ENCODE results near the gene NTNG1.

The NTNG1 gene

DNA sequence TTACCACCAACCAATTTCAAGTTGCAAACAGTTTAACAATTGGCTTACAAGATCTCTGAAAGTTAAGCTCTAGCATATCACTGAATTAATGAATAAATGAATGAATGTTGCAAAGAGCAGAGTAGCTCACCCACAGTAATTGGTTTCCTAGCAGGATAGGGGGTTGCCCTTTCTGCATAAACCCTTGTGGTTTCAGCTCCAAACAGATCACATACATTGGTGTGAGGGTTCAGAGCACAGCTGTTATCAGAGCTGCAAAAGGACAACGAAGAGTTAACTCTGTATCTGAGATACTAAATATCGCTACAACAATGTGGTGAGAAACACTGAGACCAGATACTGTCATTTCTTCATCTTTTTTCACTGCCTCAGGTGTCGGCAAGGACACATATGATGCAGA, 46.6 kb downstream of the NTNG1 start:
- no peak for DNase-seq (ENCODE audit: low spot score)
- CTCF ChIA-PET = interaction anchor here (0.5 to 0.6 kb wide), 2 partner anchors 11 to 325 kb away, joined by 3 to 4 read pairs; no protein-coding TSS in a partner anchor

DNA sequence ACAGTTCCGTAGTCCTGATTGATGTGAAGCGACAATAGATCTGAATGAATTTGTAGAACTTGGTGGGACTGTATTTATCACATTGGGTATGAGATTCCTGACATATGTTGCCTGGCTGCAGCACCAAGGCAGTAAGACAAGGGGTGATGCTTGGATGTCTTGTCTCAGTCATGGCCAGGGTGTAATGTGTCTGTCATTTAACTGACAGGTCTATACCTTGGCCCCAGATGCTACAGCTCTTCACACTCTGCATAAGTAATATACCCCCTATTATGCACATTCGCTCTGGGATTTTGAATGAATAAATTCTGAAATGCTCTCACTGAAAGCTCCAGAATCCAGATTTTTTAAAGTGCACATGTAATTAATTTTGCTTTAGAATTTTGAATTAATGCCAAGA, 47.3 kb downstream of the NTNG1 start:
- DNase-seq (ENCODE audit: low spot score) = no peak
- POLR2A ChIA-PET (ENCODE audit: low non-redundant PET) = no interaction called here
- CTCF ChIA-PET = no interaction called here
- no peak overlapping the region for H3K27ac ChIP-seq
- TF ChIP-seq, protein P1, sequence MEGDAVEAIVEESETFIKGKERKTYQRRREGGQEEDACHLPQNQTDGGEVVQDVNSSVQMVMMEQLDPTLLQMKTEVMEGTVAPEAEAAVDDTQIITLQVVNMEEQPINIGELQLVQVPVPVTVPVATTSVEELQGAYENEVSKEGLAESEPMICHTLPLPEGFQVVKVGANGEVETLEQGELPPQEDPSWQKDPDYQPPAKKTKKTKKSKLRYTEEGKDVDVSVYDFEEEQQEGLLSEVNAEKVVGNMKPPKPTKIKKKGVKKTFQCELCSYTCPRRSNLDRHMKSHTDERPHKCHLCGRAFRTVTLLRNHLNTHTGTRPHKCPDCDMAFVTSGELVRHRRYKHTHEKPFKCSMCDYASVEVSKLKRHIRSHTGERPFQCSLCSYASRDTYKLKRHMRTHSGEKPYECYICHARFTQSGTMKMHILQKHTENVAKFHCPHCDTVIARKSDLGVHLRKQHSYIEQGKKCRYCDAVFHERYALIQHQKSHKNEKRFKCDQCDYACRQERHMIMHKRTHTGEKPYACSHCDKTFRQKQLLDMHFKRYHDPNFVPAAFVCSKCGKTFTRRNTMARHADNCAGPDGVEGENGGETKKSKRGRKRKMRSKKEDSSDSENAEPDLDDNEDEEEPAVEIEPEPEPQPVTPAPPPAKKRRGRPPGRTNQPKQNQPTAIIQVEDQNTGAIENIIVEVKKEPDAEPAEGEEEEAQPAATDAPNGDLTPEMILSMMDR (conservative IDR thresholded peaks at IDR 0.05; ENCODE audit: low read depth) = no peak

More for the DNA sequence above, 46.6 kb downstream of the NTNG1 start:
- TF ChIP-seq, protein P1 (conservative IDR thresholded peaks at IDR 0.05; ENCODE audit: low read depth) = no peak
- no peak overlapping the region for H3K27ac ChIP-seq
- POLR2A ChIA-PET (ENCODE audit: low non-redundant PET) = no interaction called here

- DNase-seq (ENCODE audit: low spot score) = no peak
- ChIA-PET POLR2A (ENCODE audit: low non-redundant PET) (no interaction called here), CTCF (no interaction called here)
- TF ChIP-seq, protein P1 (conservative IDR thresholded peaks at IDR 0.05; ENCODE audit: low read depth) = no peak
- no peak overlapping the region for H3K27ac ChIP-seq
These were observed 53.5 kb downstream of the NTNG1 start for GRCh38 chr1:107194380-107194779.

- POLR2A ChIA-PET (ENCODE audit: low non-redundant PET) = no interaction called here
- TF ChIP-seq, protein P1 (conservative IDR thresholded peaks at IDR 0.05; ENCODE audit: low read depth) = no peak
- CTCF ChIA-PET = no interaction called here
- no peak overlapping the region for H3K27ac ChIP-seq
- no peak for DNase-seq (ENCODE audit: low spot score)
These were observed 54.6 kb downstream of the NTNG1 start for GRCh38 chr1:107195476-107195875.

DNA sequence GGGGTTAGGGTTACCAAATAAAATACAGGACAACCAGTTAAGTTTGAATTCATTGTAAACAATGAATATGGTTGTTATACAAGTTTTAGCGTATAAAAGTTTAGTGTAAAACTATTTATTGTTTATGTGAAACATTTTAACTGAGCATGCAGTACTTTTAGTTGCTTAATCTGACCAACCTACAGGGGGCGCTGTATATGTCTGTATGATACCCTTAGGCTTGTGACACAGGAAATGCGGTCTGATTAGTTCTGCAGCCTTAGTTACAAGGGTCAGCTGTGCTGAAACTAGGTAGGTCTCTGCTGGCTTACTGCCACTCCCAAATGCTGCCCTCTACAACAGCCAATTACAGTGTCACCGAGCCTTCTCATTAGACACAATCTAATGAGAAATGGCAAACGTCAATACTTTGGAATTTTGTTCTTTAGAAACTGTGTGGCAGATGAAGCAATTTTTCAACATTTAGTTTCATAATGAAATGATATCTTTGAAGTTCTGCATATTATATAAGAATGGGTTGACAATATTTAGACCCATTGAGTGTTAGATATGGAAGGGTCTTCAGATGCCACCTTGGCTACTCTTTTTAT, 56.2 kb downstream of the NTNG1 start:
- H3K27ac ChIP-seq = no peak overlapping the region
- DNase-seq (ENCODE audit: low spot score) = no peak
- CTCF ChIA-PET = interaction anchor here (0.5 kb wide), 1 partner anchor 536 kb away, joined by 3 read pairs; no protein-coding TSS in a partner anchor
- TF ChIP-seq, protein P1 (conservative IDR thresholded peaks at IDR 0.05; ENCODE audit: low read depth) = peak; percentile 26; the same call in 1 of the 2 replicates
- POLR2A ChIA-PET (ENCODE audit: low non-redundant PET) = no interaction called here

DNA sequence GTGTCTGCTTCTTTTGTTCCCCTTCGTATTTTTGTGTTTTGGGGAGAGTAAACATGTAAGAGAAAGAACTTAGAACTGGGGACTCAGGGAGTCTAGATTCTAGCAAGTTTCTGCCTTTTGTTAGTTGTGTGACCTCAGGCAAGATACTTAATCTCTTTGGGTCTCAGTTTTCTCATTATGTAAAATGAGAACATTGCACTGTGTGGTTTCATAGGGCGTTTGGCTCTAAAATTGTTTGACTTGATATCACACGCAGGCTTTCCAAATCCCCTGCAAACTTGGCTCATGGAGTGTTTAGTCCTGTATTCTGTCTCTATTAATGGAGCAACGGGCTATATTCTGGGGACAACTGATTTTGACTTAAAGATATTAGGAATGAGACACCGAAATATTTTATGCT, 57.7 kb downstream of the NTNG1 start:
- POLR2A ChIA-PET (ENCODE audit: low non-redundant PET) = no interaction called here
- TF ChIP-seq, protein P1 (conservative IDR thresholded peaks at IDR 0.05; ENCODE audit: low read depth) = no peak
- no peak for DNase-seq (ENCODE audit: low spot score)
- H3K27ac ChIP-seq = no peak overlapping the region
- CTCF ChIA-PET = interaction anchor here (0.7 kb wide), 1 partner anchor 12 kb away, joined by 4 read pairs; no protein-coding TSS in a partner anchor
